ENCODE data around the gene PEAK1. TPM values are rescaled to one million over a fixed set of nuclear protein-coding genes. Genes with fewer than 3 reads are reported as not detected.

PEAK1 gene
- total RNA-seq, 4 donors from 2014 or later, result 14.5 to 31.1 (median 25.9) TPM

GRCh38 chr15:77069521-77070121, 350.3 kb downstream of the PEAK1 start:
- Histone ChIP-seq H3K4me1 (peaks cover 35% of the 10 kb centered on the region), H3K9me3 (no peaks in the 10 kb centered on the region), H3K36me3 (no peaks in the 10 kb centered on the region), H3K27ac (no peak overlapping the region), H3K27me3 (no peaks in the 10 kb centered on the region), H3K4me3 (peak overlapping the region; percentile 91)
- no peak for DNase-seq (ENCODE audit: low spot score in 2 of 2)
- TF ChIP-seq POLR2A (IDR thresholded peaks at IDR 0.05) (no peak), CTCF (IDR thresholded peaks at IDR 0.05) (no peak), POLR2AphosphoS5 (IDR thresholded peaks at IDR 0.05) (no peak), EP300 (IDR thresholded peaks at IDR 0.05) (no peak)
- 20% methylated on average over 13 of the region's 13 CpGs for WGBS

DNA sequence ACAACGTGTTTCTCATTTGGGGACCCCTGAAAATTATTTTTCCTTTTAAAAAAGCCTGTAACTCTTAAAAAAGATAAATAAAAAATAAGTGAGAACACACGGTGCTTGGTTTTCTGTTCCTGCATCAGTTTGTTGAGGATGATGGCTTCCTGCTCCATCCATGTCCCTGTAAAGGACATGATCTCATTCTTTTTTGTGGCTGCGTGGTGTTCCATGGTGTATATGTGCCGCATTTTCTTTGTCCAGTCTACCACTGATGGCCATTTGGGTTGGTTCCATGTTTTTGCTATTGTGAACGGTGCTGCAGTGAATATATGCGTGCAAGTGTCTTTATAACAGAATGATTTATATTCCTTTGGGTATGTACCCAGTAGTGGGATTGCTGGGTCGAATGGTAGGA, 351.3 kb downstream of the PEAK1 start:
- Histone ChIP-seq H3K9me3 (no peaks in the 10 kb centered on the region), H3K27ac (no peak overlapping the region)
- TF ChIP-seq CTCF (IDR thresholded peaks at IDR 0.05) (no peak), POLR2A (IDR thresholded peaks at IDR 0.05) (no peak), POLR2AphosphoS5 (IDR thresholded peaks at IDR 0.05) (no peak), EP300 (IDR thresholded peaks at IDR 0.05) (no peak)

GRCh38 chr15:77067691-77068367, 352.1 kb downstream of the PEAK1 start:
- Histone ChIP-seq H3K4me1 (peaks cover 39% of the 10 kb centered on the region), H3K36me3 (no peaks in the 10 kb centered on the region), H3K4me3 (no peak overlapping the region), H3K9me3 (no peaks in the 10 kb centered on the region), H3K27ac (no peak overlapping the region), H3K27me3 (no peaks in the 10 kb centered on the region)
- TF ChIP-seq POLR2A (IDR thresholded peaks at IDR 0.05) (no peak), EP300 (IDR thresholded peaks at IDR 0.05) (no peak), POLR2AphosphoS5 (IDR thresholded peaks at IDR 0.05) (no peak)
- no peak for DNase-seq (ENCODE audit: low spot score in 2 of 2)
- 68% methylated on average over 3 of the region's 3 CpGs for WGBS

More for the DNA sequence above, 351.3 kb downstream of the PEAK1 start:
- Histone ChIP-seq H3K36me3 (no peaks in the 10 kb centered on the region), H3K27me3 (no peaks in the 10 kb centered on the region), H3K4me1 (peaks cover 39% of the 10 kb centered on the region), H3K4me3 (no peak overlapping the region)
- DNase-seq (ENCODE audit: low spot score in 2 of 2), result no peak
- WGBS, result 90% methylated on average over 7 of the region's 7 CpGs

GRCh38 chr15:77066971-77067690, 352.8 kb downstream of the PEAK1 start:
- DNase-seq (ENCODE audit: low spot score in 2 of 2), result no peak
- Histone ChIP-seq H3K36me3 (no peaks in the 10 kb centered on the region), H3K27me3 (no peaks in the 10 kb centered on the region), H3K4me3 (no peak overlapping the region), H3K9me3 (no peaks in the 10 kb centered on the region), H3K4me1 (peaks cover 41% of the 10 kb centered on the region), H3K27ac (no peak overlapping the region)
- TF ChIP-seq POLR2AphosphoS5 (IDR thresholded peaks at IDR 0.05) (no peak), CTCF (IDR thresholded peaks at IDR 0.05) (no peak), POLR2A (IDR thresholded peaks at IDR 0.05) (no peak), EP300 (IDR thresholded peaks at IDR 0.05) (no peak)
- 72% methylated on average over 3 of the region's 3 CpGs for WGBS

DNA sequence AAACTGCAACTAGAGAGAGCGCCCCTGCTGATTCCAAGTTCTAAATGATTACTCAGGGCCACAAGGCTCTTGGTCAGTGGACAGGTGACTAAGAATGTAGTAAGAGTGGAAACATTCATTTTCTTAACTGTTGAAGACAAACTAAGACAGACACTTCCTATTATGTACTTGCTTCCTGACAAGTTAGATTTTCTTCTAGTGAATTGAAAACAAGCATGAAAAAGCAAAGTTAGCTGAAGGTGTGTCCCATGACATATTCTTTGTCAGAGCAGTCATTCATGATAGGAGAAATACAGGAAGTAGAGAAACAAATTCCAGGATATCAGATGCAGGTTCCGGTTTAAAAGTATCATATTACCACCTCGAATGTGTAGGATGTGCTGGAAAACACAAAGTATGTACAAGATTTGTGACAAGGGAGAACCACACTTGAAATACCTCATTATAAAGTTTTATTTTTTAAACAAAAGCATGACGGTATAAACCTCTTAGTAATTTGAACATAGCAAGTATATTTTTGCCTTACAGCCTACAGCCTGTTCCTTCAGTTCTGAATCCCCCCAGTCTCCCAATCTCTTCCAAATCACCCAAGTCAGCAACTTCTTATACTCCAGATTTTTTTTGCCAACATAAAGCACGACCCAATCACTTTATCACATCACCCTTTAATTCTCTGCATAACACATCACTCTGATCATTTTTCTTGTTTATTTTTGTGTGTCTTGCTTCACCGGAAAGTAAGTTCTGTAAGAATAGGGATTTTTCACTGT, 355.2 kb downstream of the PEAK1 start:
- 72% methylated on average over 6 of the region's 6 CpGs for WGBS
- H3K4me1 ChIP-seq, result peaks cover 57% of the 10 kb centered on the region
- H3K9me3 ChIP-seq, result no peaks in the 10 kb centered on the region
- no peaks in the 10 kb centered on the region for H3K36me3 ChIP-seq
- H3K27me3 ChIP-seq, result no peaks in the 10 kb centered on the region
- TF ChIP-seq POLR2A (IDR thresholded peaks at IDR 0.05), result no peak
- no peak for TF ChIP-seq CTCF (IDR thresholded peaks at IDR 0.05)
- no peak for TF ChIP-seq EP300 (IDR thresholded peaks at IDR 0.05)
- TF ChIP-seq POLR2AphosphoS5 (IDR thresholded peaks at IDR 0.05), result no peak
- H3K27ac ChIP-seq, result no peak overlapping the region
- no peak overlapping the region for H3K4me3 ChIP-seq
- DNase-seq (ENCODE audit: low spot score in 2 of 2), result no peak

All from suprapubic skin (tissue), 4 donors.